ENCODE results near the gene LDHA. TPM values are rescaled to one million over a fixed set of nuclear protein-coding genes. Genes with fewer than 3 reads are reported as not detected.

Gene LDHA
- total RNA-seq, 1 donor from 2014 or later: 112 TPM

- TF ChIP-seq CTCF (IDR thresholded peaks at IDR 0.05; ENCODE audit: partially characterized antibody, unreplicated experiment): no peak
- H3K36me3 Mint-ChIP-seq (ENCODE audit: unreplicated experiment): no peaks in the 10 kb centered on the region
- no peak overlapping the region for H3K4me3 Mint-ChIP-seq (ENCODE audit: unreplicated experiment)
- no peak for DNase-seq
- H3K9me3 Mint-ChIP-seq (ENCODE audit: unreplicated experiment): peaks cover 1% of the 10 kb centered on the region
- H3K4me1 Mint-ChIP-seq (ENCODE audit: low read depth, unreplicated experiment): peaks cover 15% of the 10 kb centered on the region
- H3K27me3 Mint-ChIP-seq (ENCODE audit: unreplicated experiment): no peaks in the 10 kb centered on the region
- no peak overlapping the region for H3K27ac Mint-ChIP-seq (ENCODE audit: unreplicated experiment)
Observed at GRCh38 chr11:18379201-18379600, 15.2 kb upstream of the LDHA start.

- Mint-ChIP-seq H3K36me3 (ENCODE audit: unreplicated experiment) (no peaks in the 10 kb centered on the region), H3K4me3 (ENCODE audit: unreplicated experiment) (no peak overlapping the region), H3K9me3 (ENCODE audit: unreplicated experiment) (peaks cover 1% of the 10 kb centered on the region), H3K27me3 (ENCODE audit: unreplicated experiment) (no peaks in the 10 kb centered on the region), H3K27ac (ENCODE audit: unreplicated experiment) (no peak overlapping the region), H3K4me1 (ENCODE audit: low read depth, unreplicated experiment) (peaks cover 9% of the 10 kb centered on the region)
- DNase-seq: no peak
- no peak for TF ChIP-seq CTCF (IDR thresholded peaks at IDR 0.05; ENCODE audit: partially characterized antibody, unreplicated experiment)
Observed at GRCh38 chr11:18383388-18384156, 10.8 kb upstream of the LDHA start.

- no peak for DNase-seq
Observed at GRCh38 chr11:18384157-18384641, 10.2 kb upstream of the LDHA start.

GRCh38 chr11:18390088-18390487 is 4.3 kb upstream of the LDHA start:
- H3K27me3 Mint-ChIP-seq (ENCODE audit: unreplicated experiment): no peaks in the 10 kb centered on the region
- TF ChIP-seq CTCF (IDR thresholded peaks at IDR 0.05; ENCODE audit: partially characterized antibody, unreplicated experiment): no peak
- no peaks in the 10 kb centered on the region for H3K36me3 Mint-ChIP-seq (ENCODE audit: unreplicated experiment)
- H3K27ac Mint-ChIP-seq (ENCODE audit: unreplicated experiment): no peak overlapping the region
- H3K9me3 Mint-ChIP-seq (ENCODE audit: unreplicated experiment): peaks cover 4% of the 10 kb centered on the region
- no peak overlapping the region for H3K4me3 Mint-ChIP-seq (ENCODE audit: unreplicated experiment)
- DNase-seq: no peak
- no peaks in the 10 kb centered on the region for H3K4me1 Mint-ChIP-seq (ENCODE audit: low read depth, unreplicated experiment)

More at GRCh38 chr11:18384157-18384641, 10.2 kb upstream of the LDHA start:
- Mint-ChIP-seq H3K27ac (ENCODE audit: unreplicated experiment) (no peak overlapping the region), H3K4me1 (ENCODE audit: low read depth, unreplicated experiment) (peaks cover 9% of the 10 kb centered on the region), H3K9me3 (ENCODE audit: unreplicated experiment) (peaks cover 1% of the 10 kb centered on the region), H3K36me3 (ENCODE audit: unreplicated experiment) (no peaks in the 10 kb centered on the region), H3K4me3 (ENCODE audit: unreplicated experiment) (no peak overlapping the region), H3K27me3 (ENCODE audit: unreplicated experiment) (no peaks in the 10 kb centered on the region)
- no peak for TF ChIP-seq CTCF (IDR thresholded peaks at IDR 0.05; ENCODE audit: partially characterized antibody, unreplicated experiment)

All from glutamatergic neuron (in vitro differentiated cells).